DMS 273 (cell line): ENCODE data around the gene TP53I3.
"Not testable (repeated sequence)": the region's sequence is repeated elsewhere in the genome, so short reads cannot be mapped to it uniquely, and the experiment has no call there.

Experiments
- DNase-seq: peaks from one replicate; lab custom pipeline; 2025; ENCODE audit not compliant: unreplicated experiment; lab: John Stamatoyannopoulos, UW

Gene TP53I3

DNA sequence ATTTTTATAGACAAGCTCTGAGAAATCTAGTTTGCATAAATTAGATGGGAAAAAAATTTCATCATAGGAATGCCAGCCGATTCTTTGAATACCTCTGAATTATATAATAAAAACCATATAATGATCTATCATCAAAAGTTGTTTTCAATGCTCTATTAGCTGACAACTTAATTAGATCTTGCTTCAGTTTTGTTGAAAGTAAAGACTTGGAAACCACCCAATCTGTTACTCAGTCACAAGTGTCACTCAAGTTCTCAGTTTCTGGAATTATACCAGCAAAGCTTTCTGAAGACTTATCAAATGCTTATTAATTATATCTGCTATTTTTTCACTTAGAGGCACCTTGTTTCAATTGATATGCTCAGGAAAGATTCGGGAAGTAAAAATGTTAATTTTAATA lies 17.4 kb upstream of the TP53I3 start:
- DNase-seq, result no peak

DNA sequence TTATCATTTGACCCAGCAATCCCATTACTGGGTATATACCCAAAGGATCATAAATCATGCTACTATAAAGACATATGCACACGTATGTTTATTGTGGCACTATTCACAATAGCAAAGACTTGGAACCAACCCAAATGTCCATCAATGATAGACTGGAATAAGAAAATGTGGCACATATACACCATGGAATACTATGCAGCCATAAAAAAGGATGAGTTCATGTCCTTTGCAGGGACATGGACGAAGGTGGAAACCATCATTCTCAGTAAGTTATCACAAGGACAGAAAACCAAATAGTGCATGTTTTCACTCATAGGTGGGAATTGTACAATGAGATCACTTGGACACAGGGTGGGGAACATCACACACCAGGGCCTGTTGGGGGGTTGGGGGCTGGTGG lies 16.1 kb upstream of the TP53I3 start:
- DNase-seq, result not testable (repeated sequence)

DNA sequence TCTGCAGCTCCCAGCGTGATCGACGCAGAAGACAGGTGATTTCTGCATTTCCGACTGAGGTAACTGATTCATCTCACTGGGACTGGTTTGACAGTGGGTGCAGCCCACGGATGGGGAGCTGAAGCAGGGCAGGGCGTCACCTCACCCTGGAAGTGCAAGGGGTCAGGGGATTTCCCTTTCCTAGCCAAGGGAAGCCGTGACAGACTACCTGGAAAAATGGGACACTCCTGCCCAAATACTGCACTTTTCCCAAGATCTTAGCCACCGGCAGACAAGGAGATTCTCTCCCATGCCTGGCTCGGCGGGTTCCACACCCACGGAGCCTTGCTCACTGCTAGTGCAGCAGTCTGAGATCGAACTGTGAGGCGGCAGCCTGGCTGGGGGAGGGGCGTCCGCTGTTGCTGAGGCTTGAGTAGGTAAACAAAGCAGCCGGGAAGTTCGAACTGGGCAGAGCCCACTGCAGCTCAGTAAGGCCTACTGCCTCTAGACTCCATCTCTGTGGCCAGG lies 10.6 kb upstream of the TP53I3 start:
- not testable (repeated sequence) for DNase-seq

DNA sequence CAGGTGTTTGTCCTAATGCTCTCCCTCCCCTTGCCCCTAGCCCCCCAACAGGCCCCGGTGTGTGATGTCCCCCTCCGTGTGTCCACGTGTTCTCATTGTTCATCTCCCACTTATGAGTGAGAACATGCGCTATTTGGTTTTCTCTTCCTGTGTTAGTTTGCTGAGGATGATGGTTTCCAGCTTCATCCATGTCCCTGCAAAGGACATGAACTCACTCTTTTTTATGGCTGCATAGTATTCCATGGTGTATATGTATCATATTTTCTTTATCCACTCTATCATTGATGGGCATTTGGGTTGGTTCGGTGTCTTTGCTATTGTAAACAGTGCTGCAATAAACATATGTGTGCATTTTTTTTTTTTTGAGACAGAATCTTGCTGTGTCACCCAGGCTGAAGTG lies 8.6 kb upstream of the TP53I3 start:
- DNase-seq, result not testable (repeated sequence)

DNA sequence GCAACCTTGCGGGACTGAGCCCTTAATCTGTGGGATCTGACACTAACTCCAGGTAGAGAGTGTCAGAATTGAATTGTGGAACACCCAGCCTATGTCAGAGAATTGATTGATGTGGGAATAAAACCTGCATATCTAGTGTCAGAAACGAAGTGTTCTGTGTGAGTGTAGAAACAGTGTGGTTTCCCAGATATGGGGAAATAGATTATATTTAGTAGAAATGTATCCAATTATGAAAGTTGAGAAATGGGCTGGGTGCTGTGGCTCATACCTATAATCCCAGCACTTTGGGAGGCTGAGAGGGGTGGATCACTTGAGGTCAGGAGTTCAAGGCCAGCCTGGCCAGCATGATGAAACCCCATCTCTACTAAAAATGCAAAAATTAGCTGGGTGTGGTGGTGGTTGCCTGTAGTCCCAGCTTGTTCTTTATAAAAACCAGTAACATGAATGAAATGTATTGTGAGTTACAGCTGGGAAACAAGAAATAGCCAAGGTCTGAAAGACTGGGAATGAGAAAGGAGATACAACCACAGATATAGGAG lies 4.3 kb upstream of the TP53I3 start:
- no peak for DNase-seq

DNA sequence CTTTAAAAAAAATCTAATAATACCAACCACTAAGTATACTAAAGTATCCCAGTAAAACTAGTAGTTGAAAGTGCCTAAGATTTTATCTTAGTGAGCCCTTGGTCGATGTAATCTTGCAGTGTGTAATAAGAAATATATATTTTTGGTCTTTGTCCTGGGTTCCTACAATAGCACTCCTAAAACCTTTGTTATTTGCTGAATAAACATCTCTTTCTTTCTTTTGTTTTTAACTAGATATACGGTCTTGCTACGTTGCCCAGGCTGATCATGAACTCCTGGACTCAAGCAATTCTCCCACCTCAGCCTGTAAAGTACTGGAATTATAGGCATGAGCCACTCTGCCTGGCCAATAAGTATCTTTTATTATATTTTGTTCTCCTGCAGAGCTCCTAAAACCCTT lies 2.4 kb upstream of the TP53I3 start:
- DNase-seq, result no peak

DNA sequence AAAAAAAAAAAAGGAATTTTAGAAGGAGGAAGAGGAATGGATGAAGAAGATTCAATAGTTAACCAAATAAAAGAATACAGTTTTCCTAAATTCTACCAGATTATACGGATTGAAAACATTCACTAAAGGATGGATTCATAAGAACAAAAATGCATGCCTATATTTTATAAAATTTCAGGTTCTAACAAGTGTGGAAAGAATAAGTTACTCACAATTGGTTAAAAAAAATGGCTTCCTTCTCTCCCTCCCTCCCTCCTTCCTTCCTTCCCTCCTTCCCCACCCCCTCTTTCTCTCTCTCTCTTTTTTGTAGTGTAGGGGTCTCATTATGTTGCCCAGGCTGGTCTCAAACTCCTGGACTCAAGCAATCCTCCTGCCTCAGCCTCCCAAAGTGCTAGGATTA lies 1.6 kb upstream of the TP53I3 start:
- no peak for DNase-seq

DNA sequence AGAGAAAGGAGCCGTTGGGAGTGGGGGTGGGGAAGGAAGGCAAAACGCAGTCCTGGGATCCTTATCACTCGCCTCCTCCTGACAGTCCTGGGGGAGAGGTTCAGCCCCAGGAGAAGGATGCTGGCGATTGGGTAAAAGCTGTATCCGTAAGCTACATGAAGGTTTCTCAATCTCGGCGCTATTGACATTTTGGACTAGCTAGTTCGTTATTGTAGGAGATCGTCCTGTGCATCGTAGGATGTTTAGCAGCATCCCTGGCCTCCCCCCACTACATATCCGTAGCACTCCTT lies 511 bp upstream of the TP53I3 start:
- no peak for DNase-seq

DNA sequence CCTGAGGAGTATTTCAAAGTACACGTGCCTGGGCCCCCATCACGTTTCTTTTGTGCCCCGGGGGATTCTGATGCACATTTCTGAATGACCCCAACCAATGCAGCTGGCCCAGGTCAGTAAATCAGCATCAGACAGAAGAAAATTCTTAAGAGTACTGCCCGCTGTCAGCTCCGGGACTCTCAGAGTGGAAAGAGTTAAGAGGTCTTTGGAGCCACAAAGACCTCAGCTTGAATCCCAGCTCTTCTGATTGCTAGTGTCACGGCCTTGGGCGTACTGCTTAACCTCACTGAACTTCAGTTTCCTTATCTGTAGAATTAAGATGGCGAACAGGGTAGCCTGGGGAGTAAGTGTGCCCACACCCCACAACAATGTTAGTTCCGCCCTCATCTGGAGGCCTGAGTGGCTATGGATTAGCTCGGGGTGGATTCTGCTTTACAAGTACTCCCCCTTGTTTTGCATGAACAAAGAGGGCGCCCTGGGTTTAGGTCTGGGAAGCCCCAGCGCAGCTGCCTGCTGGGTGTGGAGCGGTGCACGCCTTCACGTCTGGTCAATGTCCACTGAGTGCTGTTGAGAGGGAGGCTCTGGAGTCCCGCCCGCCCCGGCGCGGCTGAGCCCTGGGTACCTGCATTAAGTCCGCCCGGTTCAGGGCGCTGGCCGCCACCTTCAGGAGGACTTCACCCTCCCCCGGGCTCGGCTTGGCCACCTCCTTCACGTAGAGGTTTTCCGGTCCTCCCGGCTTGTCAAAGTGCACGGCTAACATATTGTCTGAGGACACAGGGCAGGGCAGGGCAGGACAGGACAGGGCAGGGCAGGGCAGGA lies 858 bp downstream of the TP53I3 start:
- peak; percentile 83 for DNase-seq

DNA sequence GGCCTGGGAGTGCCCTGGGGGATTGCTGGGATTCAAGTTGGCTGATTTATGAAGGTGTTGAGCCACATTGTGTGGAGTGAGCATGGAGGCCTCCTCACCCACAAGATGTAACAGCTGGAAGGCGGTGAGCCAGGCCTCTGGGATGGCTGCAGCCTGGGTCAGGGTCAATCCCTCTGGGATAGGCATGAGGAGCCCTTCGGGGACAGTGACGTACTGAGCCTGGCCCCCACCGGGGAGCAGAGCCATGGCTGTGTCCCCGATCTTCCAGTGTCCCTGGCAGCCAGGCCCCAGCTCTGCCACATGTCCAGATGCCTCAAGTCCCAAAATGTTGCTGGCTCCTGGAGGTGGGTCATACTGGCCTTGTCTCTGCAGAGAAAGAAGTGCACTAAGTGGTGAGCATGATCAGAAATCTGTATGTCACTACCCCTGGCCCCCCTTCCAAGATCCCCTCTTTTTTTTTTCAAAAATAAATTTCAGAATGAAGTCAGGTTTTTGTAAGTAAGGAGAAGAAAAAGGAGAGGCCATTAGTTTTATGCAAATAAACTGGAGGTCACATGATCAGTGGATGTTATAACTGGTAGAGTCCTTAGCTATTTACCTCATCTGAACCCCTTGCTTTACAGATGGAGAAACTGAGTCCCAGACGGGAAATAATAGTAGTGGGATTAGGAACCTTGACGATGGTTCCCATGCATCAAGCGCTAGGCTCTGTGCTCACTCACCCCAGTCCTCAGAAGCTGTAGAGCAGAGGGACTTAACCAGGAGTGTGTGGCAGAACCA lies 1.7 kb downstream of the TP53I3 start:
- no peak for DNase-seq

DNA sequence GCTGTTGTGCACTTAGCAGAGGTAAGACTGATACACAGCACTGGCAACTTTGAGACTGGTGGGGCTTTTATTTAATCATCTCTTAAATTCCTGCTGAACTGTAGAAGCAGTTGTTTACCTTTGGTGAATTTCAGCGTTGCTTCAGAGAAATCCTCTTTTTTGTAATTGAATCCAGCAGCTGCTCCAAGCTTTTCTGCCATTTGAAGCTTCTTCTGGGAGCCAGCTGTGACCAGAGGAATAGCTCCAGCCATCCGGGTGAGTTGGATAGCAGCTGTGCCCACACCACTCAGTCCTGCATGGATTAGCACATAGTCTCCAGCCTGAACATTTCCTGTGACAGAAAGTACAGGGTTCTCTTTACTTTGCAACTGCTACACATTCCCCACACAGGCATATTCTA lies 3.9 kb downstream of the TP53I3 start:
- DNase-seq, result no peak

DNA sequence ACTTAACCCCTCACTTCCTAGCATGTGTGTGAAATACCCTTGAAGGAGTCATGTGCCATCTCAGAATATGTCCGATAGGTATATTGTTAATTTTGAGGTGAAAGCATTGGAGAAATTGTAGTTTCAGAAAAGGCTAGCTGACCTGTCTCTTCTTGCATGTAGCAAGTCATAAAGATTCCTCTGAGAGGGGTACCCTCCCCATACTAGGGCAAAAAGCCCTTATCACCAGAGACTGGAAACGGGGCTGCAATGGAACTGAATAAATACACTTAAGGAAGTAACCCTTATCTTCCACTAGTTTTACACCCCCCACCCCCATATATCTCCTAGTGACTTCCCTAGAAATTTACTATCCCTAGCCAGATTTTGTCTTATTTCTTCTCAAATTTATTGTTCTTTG lies 6.8 kb downstream of the TP53I3 start:
- DNase-seq, result no peak

DNA sequence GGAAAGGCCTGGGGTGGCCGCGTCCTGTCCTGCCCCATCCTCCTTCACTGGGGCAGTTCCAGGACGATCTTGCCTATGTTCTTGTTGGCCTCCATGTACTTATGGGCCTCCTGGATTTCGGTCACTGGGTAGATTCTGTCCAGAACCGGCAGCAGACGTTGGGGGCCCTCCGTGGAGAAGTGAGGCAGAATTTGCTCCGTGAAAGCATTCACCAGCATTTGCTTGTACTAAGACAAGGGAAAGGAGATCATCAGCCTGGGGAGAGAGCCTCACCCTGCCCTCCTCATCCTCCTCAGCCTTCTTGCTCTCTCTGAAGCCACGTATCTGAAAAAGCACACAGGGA lies 7.1 kb downstream of the TP53I3 start:
- no peak for DNase-seq

DNA sequence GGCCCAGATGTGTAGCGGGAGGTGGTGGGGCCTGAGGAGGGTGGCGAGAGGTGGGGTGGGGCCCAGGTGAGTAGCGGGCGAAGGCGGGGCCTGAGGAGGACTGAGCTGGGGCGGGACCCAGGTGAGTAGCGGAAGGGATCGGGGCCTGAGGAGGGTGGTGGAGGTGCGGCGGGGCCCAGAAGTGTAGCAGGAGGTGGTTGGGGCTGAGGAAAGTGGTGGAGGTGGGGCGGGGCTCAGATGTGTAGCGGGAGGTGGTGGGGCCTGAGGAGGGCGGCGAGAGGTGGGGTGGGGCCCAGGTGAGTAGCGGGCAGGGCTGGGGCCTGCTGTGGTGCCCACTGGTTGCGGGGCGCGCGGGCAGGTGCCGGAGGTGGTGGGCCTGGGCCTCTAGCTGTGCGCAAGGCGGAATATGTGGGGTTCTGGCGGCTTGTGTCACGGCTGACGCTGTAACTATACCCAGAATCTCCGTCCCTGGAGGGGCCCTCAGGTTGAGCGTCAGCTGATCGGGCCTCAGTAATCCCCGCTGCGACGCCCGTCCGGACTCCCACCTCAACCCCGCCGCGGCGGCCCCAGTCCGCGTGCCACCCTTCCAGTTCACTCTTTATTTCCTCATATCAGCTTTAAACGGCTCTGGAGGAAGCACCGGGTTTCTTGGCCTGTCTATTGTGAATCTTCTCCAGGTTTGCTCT lies 7.6 kb downstream of the TP53I3 start:
- DNase-seq, result peak; percentile 48

DNA sequence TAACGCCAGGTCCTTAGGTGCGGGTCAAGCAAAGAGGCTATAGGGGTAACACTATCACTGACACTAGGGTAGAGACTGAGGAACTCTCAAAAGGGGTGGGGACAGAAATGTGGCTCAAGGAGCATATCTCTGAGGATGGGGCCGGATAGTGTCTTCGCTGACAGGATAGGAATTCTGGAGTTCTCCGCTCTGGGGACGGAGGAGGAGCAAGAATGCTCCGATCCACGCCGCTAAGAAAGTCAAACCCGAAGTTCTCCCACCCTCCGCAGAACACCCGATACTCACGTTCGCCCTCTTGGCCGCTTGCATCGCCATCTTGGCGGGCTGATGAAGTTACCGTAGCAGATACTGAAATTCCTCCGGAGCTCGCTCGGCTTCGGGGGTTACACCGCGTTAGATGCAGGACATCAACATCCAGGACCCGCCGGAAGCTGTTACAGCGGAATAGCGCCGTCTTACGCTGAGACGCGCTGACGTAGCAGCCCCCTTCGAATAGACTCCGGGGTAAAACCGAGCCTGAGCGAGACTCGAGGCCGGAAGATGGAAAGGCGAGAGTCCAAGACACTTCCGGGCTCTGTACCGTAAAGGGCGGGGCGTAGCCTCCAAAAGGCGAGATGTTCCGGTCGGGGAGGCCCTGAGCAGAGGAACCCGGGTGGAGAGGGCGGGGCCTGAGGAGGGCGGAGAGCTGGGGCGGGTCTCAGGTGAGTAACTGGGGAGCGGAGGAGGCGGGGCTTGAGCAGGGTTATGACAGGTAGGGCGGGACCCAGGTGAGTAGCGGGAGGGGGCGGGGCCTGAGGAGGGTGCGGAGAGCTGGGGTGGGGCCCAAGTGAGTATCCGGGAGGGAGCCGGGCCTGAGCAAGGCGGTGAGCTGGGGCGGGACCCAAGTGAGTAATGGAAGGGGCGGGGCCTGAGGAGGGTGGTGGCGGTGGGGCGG lies 8.5 kb downstream of the TP53I3 start, which contains the start of gene SF3B6:
TSS of gene SF3B6 (minus strand) at position 412 of the 934 bp plus-strand sequence. CDS start at position 315, 97 bp downstream.
- peak; percentile 100 for DNase-seq

DNA sequence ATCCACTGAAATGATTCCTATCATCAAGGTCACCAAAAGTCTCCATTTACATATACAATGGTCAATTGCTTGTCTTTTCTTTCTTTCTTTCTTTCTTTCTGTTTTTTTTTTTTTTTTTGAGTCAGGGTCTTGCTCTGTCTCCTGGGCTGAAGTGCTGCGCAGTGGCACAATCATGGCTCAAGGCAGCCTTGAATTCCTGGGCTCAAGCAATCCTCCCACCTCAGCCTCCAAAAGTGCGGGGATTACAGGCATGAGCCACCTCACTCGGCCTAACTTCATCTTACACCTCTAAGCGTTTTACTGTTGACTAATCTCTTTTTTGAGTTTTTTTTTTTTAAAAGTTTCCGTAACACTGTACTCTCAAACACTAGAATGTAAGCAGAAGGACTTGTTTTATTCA lies 9.4 kb downstream of the TP53I3 start:
- no peak for DNase-seq

DNA sequence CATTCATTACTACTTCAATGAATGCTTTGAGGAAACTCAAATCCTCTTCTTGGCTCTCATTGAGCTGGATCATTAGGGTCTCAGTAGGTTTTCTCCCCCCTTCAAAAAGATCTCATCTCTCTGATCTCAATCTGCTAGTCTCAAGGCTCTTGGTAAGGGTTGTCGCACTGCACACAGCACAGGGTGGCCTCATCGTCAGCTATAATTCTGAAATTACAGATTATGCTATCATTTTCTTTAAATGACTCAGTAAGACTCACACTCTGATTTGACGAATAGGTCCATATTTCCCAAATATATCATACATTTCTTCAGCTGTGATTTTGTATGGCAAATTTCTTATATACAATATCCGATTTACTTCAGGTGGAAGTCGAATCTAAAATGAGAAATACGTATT lies 10.8 kb downstream of the TP53I3 start:
- DNase-seq, result no peak

DNA sequence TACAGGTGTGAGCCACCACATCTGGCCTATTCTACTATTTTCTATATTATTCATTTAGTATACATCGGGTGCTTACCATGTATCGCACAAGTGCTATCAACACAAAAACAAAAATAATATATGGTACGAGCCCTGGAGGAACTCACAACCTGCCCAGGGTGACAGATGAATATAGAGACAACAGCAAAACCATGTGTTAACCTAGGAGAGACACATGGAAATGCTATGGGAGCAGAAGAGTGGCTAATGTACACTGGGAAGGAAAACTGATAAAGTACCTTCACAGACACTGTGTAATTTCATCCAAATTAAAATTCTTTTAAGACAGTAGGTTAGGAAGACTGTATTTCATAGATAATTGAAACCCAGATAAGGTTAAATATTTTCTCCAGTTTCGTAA lies 12.4 kb downstream of the TP53I3 start:
- no peak for DNase-seq

DNA sequence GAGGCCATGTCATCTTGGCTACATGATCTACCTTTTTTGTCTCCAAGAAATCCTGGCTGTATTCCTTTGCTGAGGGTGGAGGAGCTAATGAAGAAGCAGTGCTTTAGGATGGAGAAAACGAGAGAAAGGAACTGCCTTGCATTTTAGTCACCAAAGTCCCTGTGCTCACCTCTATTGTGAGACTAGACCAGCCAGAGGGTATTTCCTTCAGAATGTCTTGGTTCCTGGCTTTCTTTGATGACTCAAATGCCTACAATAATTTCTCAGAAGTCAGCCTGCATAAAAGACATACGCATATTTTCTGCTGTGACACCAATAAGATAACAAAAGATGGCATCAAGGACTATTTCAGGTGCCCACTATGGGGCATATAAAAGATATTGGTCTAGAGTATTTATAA lies 19.3 kb downstream of the TP53I3 start:
- DNase-seq, result no peak

DNA sequence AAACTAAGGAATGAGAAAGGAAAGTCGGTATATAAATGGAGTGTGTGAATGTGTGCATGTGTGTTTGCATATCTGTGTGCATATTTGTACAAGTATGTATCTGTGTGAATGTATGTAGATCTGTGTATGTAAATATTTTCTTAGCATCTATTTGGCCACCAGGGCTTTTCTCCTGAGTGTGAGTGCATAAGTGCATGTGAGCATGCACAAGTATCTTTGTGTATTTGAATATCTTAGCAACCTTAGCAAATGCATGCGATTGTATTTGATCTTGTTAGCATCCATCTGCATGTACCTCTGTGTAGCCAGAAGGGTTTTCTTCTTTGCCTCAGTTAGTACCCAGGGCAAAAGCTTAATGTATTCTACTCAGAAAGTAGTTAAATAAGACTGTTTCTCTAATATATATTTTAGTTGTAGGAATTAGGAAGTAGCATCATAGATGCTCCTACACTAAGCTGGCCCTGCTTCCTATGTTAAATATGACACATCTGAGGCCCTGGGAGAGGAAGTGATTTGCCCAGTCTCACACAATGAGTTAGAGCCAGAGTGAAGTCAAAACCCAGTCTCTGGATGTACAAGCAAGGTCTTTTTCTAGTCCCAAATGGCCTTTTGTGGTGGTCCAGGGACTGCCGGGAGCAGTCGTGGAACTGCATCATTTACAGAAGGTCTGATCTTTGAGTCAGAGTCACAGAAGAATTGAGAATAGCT lies 25.9 kb downstream of the TP53I3 start:
- no peak for DNase-seq
